ENCODE results near the gene EMILIN1.
"Not testable (repeated sequence)": the region's sequence is repeated elsewhere in the genome, so short reads cannot be mapped to it uniquely, and the experiment has no call there.

Gene EMILIN1

GRCh38 chr2:27095745-27096651, 17.6 kb downstream of the EMILIN1 start:
- DNase-seq: peak in 1 of 2 donors; percentile 59

GRCh38 chr2:27096748-27097297, 18.4 kb downstream of the EMILIN1 start:
- DNase-seq: peak; percentile 58 to 61

- no peak for DNase-seq
These were observed 18.9 kb downstream of the EMILIN1 start for GRCh38 chr2:27097341-27097740.

GRCh38 chr2:27099334-27099955, 21.0 kb downstream of the EMILIN1 start:
- DNase-seq: no peak

GRCh38 chr2:27100036-27100435, 21.6 kb downstream of the EMILIN1 start:
- no peak for DNase-seq

- no peak for DNase-seq
These were observed 23.9 kb downstream of the EMILIN1 start for GRCh38 chr2:27102329-27102728.

GRCh38 chr2:27105981-27106380, 27.6 kb downstream of the EMILIN1 start:
- DNase-seq: no peak

- no peak for DNase-seq
These were observed 29.8 kb downstream of the EMILIN1 start for GRCh38 chr2:27108221-27108620.

GRCh38 chr2:27109083-27109482, 30.7 kb downstream of the EMILIN1 start:
- DNase-seq: no peak

- DNase-seq: not testable (repeated sequence)
These were observed 32.4 kb downstream of the EMILIN1 start for GRCh38 chr2:27110603-27111352.

GRCh38 chr2:27111392-27112078, 33.1 kb downstream of the EMILIN1 start:
- not testable (repeated sequence) for DNase-seq

GRCh38 chr2:27115519-27115918, 37.1 kb downstream of the EMILIN1 start:
- DNase-seq: no peak

GRCh38 chr2:27117995-27118524, 39.6 kb downstream of the EMILIN1 start:
- DNase-seq: no peak

- DNase-seq: no peak
These were observed 40.3 kb downstream of the EMILIN1 start, which contains the start of gene CGREF1 for GRCh38 chr2:27118525-27119329. Gene CGREF1, minus strand, starts transcription at chr2:27119128. Its CDS starts 14,762 bp downstream, at chr2:27104366.

- DNase-seq: not testable (repeated sequence)
These were observed 40.9 kb downstream of the EMILIN1 start for GRCh38 chr2:27119330-27119670.

- peak; percentile 9 to 23 for DNase-seq
These were observed 43.5 kb downstream of the EMILIN1 start for GRCh38 chr2:27121906-27122305.

GRCh38 chr2:27122791-27123190, 44.4 kb downstream of the EMILIN1 start:
- no peak for DNase-seq

- peak; percentile 38 to 47 for DNase-seq
These were observed 45.1 kb downstream of the EMILIN1 start, which contains the start of gene ABHD1 for GRCh38 chr2:27123302-27124150. Gene ABHD1, plus strand, starts transcription at chr2:27123815. Its CDS starts 134 bp downstream, at chr2:27123949.

GRCh38 chr2:27125104-27125503, 46.7 kb downstream of the EMILIN1 start:
- no peak for DNase-seq

- no peak for DNase-seq
These were observed 47.9 kb downstream of the EMILIN1 start for GRCh38 chr2:27126252-27126710.
